Measurements from ENCODE around the gene KIAA0753. TPM values are rescaled to one million over a fixed set of nuclear protein-coding genes. Genes with fewer than 3 reads are reported as not detected.
A peak's percentile ranks its signal among the peaks of the same experiment; 100 is the strongest.
"Not testable (repeated sequence)": the region's sequence is repeated elsewhere in the genome, so short reads cannot be mapped to it uniquely, and the experiment has no call there.

KIAA0753 gene
- total and polyA plus RNA-seq, 2 donors from 2014 or later, result 4.2 to 21.8 TPM

- FAIRE-seq, result no peak
- Histone ChIP-seq H3K4me3 (ENCODE audit: low read length in 3 of 3) (no peak overlapping the region), H3K9ac (ENCODE audit: low read length in 3 of 3) (peak overlapping the region in 1 of 3 donors; percentile 56), H3K27me3 (ENCODE audit: control insufficient read depth, insufficient read depth, low read length) (no peaks in the 10 kb centered on the region), H3K36me3 (ENCODE audit: control insufficient read depth in 2 of 3, insufficient read depth in 3 of 3, low read length in 3 of 3) (peaks cover 0 to 6% (median 4%) of the 10 kb centered on the region in 3 donors), H3K9me3 (ENCODE audit: control insufficient read depth in 2 of 3, insufficient read depth in 1 of 3, low read length in 3 of 3) (no peaks in the 10 kb centered on the region), H3K27ac (ENCODE audit: low read depth in 2 of 2, low read length in 2 of 2) (peak overlapping the region in 1 of 2 donors; percentile 9), H3K4me1 (ENCODE audit: control insufficient read depth in 2 of 3, insufficient read depth in 2 of 3, low read depth in 1 of 3, low read length in 3 of 3) (peaks cover 6 to 16% (median 10%) of the 10 kb centered on the region in 3 donors)
- intact Hi-C loops (cut with DNase I), result no loop called here
- peak; percentile 73 to 82 (median 79) for DNase-seq
- TF ChIP-seq CTCF (IDR thresholded peaks at IDR 0.05; ENCODE audit: borderline replicate concordance, extremely low read depth, insufficient read depth), result peak; percentile 17
Measured at GRCh38 chr17:6574687-6575595, 65.6 kb downstream of the KIAA0753 start.

GRCh38 chr17:6573982-6574686 is 66.4 kb downstream of the KIAA0753 start:
- Histone ChIP-seq H3K9ac (ENCODE audit: low read length in 3 of 3) (no peak overlapping the region), H3K27ac (ENCODE audit: low read depth in 2 of 2, low read length in 2 of 2) (no peak overlapping the region), H3K36me3 (ENCODE audit: control insufficient read depth in 2 of 3, insufficient read depth in 3 of 3, low read length in 3 of 3) (peaks cover 0 to 4% (median 3%) of the 10 kb centered on the region in 3 donors), H3K4me1 (ENCODE audit: control insufficient read depth in 2 of 3, insufficient read depth in 2 of 3, low read depth in 1 of 3, low read length in 3 of 3) (peaks cover 7 to 16% (median 10%) of the 10 kb centered on the region in 3 donors), H3K4me3 (ENCODE audit: low read length in 3 of 3) (no peak overlapping the region), H3K9me3 (ENCODE audit: control insufficient read depth in 2 of 3, insufficient read depth in 1 of 3, low read length in 3 of 3) (no peaks in the 10 kb centered on the region), H3K27me3 (ENCODE audit: control insufficient read depth, insufficient read depth, low read length) (no peaks in the 10 kb centered on the region)
- intact Hi-C loops (cut with DNase I), result no loop called here
- no peak for TF ChIP-seq CTCF (IDR thresholded peaks at IDR 0.05; ENCODE audit: borderline replicate concordance, extremely low read depth, insufficient read depth)
- no peak for FAIRE-seq
- no peak for DNase-seq

- H3K27me3 ChIP-seq (ENCODE audit: control insufficient read depth, insufficient read depth, low read length); FAIRE-seq; H3K36me3 ChIP-seq (ENCODE audit: control insufficient read depth in 2 of 3, insufficient read depth in 3 of 3, low read length in 3 of 3); H3K4me3 ChIP-seq (ENCODE audit: low read length in 3 of 3); H3K9ac ChIP-seq (ENCODE audit: low read length in 3 of 3); DNase-seq; H3K27ac ChIP-seq (ENCODE audit: low read depth in 2 of 2, low read length in 2 of 2); H3K9me3 ChIP-seq (ENCODE audit: control insufficient read depth in 2 of 3, insufficient read depth in 1 of 3, low read length in 3 of 3); intact Hi-C loops (cut with DNase I): not testable (repeated sequence)
- H3K4me1 ChIP-seq (ENCODE audit: control insufficient read depth in 2 of 3, insufficient read depth in 2 of 3, low read depth in 1 of 3, low read length in 3 of 3), result peaks cover 7 to 16% (median 10%) of the 10 kb centered on the region in 3 donors
Measured at GRCh38 chr17:6573495-6573894, 67.0 kb downstream of the KIAA0753 start.

GRCh38 chr17:6572972-6573370 is 67.5 kb downstream of the KIAA0753 start:
- peaks cover 7 to 16% (median 10%) of the 10 kb centered on the region in 3 donors for H3K4me1 ChIP-seq (ENCODE audit: control insufficient read depth in 2 of 3, insufficient read depth in 2 of 3, low read depth in 1 of 3, low read length in 3 of 3)
- DNase-seq (peak in 1 of 5 donors; percentile 68), FAIRE-seq (no peak)
- H3K9ac ChIP-seq (ENCODE audit: low read length in 3 of 3), result no peak overlapping the region
- peaks cover 0 to 4% (median 3%) of the 10 kb centered on the region in 3 donors for H3K36me3 ChIP-seq (ENCODE audit: control insufficient read depth in 2 of 3, insufficient read depth in 3 of 3, low read length in 3 of 3)
- no peaks in the 10 kb centered on the region for H3K27me3 ChIP-seq (ENCODE audit: control insufficient read depth, insufficient read depth, low read length)
- H3K9me3 ChIP-seq (ENCODE audit: control insufficient read depth in 2 of 3, insufficient read depth in 1 of 3, low read length in 3 of 3), result no peaks in the 10 kb centered on the region
- no peak for TF ChIP-seq CTCF (IDR thresholded peaks at IDR 0.05; ENCODE audit: borderline replicate concordance, extremely low read depth, insufficient read depth)
- no peak overlapping the region for H3K27ac ChIP-seq (ENCODE audit: low read depth in 2 of 2, low read length in 2 of 2)
- intact Hi-C loops (cut with DNase I), result no loop called here
- H3K4me3 ChIP-seq (ENCODE audit: low read length in 3 of 3), result no peak overlapping the region

Measured in kidney (tissue), 14 donors.